ENCODE results near the gene LONRF2. TPM values are rescaled to one million over a fixed set of nuclear protein-coding genes. Genes with fewer than 3 reads are reported as not detected.

LONRF2 gene
- not detected in 2 replicates for total RNA-seq

GRCh38 chr2:100321866-100322820, at the start of gene LONRF2:
TSS of gene LONRF2 (minus strand) at chr2:100322501. CDS start at chr2:100322093, 408 bp downstream.

Small RNAs within 50 kb of the gene (small RNA-seq; reads per million reads assigned to genes)
- gene AC012493.2: not detected

Other genes with a start within 250 kb of the LONRF2 start
- 4.0 and 11.2 TPM in 2 replicates for gene AFF3, start 179.9 kb downstream of the LONRF2 start, total RNA-seq
- gene CHST10, start 95.2 kb upstream of the LONRF2 start, total RNA-seq: 9.8 and 12.5 TPM in 2 replicates
- not detected in 2 replicates for gene NMS, start 148.0 kb upstream of the LONRF2 start, total RNA-seq
- 9.2 and 10.2 TPM in 2 replicates for gene PDCL3, start 240.5 kb upstream of the LONRF2 start, total RNA-seq